DMS53 treated with DMSO at 0.1 percent for 48 hours (cell line): ENCODE results near the gene TRIM24.
"Not testable (repeated sequence)": the region's sequence is repeated elsewhere in the genome, so short reads cannot be mapped to it uniquely, and the experiment has no call there.

Experiments used
- DNase-seq: peaks from one replicate; lab custom pipeline; 2025; ENCODE audit not compliant: unreplicated experiment; lab: John Stamatoyannopoulos, UW

The TRIM24 gene

DNA sequence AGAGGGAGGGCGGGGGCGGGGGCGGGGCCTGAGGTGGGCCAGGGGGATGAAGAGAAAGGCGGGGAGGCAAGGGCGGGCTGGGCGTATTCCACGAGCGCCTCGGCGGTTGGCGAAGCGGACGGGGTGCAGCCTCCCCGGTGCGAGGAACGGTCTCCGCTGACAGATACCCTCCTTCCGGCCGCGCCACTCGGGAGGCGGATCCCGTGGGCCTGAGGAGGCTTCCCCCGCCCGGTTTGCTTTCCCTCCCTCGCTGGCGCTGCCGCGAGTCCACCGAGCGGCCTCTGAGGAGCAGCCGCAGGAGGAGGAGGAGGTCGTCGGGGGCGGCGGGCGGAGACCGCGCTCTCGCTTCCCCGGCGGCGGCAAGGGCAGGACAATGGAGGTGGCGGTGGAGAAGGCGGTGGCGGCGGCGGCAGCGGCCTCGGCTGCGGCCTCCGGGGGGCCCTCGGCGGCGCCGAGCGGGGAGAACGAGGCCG lies at the start of gene TRIM24:
TRIM24 (plus strand) TSS at position 84 of the 473 bp plus-strand sequence; CDS start at position 374, 290 bp downstream.
- peak; percentile 99 for DNase-seq

DNA sequence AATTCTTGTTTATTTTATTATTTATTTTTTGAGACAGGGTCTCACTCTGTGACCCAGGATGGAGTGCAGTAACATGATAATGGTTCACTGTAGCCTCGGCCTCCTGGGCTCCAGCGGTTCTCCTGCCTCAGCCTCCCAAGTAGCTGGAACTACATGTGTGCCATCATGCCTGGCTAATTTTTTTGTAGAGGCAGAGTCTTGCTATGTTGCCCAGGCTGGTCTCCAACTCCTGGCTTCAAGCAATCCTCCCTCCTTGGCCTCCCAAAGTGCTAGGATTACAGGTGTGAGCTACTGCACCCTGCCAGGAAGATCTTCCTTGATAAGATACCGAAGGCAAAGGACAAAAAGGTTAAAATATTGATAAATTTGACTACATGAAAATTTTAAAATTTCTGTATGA lies 48.0 kb upstream of the TRIM24 start:
- not testable (repeated sequence) for DNase-seq

DNA sequence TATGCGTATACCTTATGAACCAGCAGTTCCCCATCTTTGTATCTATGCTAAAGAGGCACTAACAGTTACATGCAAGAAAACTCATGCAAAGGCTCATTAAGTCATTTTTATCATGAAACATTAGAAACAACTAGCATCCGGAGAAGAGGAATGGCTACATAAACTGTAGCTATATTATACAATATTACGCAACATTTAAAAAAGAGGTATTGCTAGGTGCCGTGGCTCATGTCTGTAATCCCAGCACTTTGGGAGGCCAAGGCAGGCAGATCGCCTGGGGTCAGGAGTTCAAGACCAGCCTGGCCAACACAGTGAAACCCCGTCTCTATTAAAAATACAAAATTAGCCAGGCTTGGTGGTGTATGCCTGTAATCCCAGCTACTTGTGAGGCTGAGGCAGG lies 47.1 kb upstream of the TRIM24 start:
- DNase-seq: not testable (repeated sequence)

DNA sequence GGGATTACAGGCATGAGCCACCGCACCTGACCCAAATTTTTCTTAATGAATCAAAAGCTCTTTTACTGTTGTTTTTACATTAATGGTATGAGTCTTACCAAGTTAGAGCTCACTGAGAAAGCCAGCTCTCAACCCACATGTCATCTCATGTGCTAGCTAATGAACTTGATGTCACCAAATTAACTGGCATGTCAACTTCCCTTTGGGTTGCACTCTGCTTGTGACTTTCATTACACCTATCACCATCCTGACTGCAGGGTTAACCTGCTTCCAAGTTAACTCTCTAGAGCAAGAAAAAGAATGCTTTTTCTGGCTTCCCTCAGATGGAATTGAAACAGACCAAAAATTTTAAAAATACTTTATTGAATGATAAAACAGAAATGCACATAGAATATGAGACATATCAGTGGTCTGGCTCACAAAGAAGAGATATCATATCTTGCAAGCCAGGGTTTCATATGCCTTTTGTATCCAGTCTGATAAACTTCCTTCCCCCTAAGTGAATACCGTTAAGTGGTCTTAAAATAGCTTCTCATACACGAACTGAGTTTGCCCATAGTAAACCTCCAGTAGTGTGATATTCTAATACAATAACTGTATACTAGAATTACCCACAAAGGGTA lies 42.9 kb upstream of the TRIM24 start:
- no peak for DNase-seq

DNA sequence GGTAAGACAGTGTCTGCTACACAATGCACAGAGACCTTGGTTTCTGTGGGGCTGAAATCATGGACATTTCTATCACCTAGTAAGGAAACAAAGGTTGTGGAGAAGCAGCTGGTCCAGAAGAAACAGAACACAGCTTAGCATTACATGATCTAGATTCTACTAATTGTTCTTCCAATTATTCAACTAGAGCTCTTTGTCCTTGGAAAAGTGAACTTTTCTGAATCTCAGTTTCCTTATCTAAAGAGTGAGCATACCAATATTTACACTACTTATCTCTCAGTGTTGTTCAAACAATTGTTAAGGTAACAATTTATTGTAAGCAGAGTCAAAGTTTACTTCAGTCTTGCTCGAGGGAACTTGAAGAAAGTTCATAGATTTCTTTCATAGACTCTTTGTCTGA lies 42.3 kb upstream of the TRIM24 start:
- no peak for DNase-seq

DNA sequence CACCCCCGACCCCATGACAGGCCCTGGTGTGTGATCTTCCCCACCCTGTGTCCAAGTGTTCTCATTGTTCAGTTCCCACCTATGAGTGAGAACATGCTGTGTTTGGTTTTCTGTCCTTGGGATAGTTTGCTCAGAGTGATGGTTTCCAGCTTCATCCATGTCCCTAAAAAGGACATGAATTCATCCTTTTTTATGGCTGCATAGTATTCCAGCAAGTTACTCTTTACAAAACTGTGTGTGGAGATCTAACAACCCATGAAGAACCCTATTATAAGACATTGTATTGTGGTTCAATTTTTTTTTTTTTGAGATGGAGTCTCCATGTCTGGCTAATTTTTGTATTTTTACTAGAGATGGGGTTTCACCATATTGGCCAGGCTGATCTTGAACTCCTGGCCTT lies 41.7 kb upstream of the TRIM24 start:
- DNase-seq: not testable (repeated sequence)

DNA sequence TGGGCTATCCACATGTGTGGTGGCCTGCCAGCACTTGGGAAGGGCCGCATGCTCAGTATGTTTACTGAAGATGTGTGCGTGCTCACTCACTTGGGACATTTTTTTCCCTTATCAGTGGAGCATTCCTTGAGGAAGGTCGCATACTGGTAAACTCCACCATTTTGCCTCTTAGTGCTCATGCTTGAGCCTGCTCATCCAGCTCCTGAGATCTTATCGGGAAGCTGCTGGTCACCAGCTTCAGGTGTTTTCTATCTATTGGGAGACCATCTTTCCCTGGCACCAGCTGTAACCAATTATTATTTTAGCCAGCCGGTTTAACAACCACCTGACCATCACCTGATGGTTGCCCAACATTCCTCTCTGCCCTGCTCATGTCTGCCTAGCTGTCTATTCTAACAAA lies 35.0 kb upstream of the TRIM24 start:
- no peak for DNase-seq

DNA sequence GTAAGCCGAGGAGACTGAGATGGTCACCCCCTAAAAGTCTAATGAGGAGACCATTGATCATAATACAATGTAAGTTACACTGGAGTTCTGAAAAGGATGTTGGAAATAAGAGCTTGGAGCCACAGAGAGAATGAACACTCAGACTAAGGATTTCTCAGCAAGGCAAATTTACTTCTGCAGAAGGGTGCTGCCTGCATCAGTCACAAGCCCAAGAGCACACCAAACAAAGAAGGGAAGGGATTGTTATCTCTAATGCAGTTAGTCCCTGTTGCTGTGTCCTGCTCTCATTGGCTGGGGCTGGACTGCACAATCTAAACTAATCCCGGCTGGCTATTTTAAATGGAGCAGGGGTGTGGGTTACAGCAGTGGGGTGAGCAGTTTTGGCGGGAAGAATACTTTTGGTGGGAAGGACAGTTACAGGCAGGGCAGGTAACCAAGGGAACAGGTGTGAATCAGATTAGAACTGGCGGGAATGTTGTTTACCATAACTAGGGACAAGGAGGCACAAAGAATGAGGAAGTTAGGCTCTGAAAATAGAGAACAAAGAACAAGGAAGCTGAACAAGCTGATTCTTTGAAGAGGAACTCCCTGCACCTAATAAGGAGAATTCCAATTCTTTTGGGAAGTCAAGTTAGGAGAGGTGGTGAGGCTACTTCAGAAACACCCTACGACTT lies 30.3 kb upstream of the TRIM24 start:
- DNase-seq: peak; percentile 14

DNA sequence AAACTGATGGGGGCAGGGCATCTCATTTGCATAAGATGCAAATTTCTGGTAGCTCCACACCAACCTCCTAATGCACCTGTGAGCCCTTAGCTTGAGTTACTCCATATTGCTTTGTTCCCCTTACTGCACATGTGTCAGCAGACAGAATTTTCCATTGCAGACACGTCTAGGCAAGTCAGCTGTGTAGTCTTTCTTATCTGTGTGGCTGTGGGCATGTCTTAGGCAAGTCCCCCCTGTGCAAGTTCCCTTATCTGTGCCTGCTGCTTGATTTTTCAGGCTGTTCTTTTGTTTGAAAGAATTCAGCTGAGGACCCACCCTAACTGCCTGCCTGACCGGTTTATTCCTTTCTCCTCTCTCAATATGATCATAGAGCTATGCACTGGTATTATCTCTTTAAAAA lies 28.5 kb upstream of the TRIM24 start:
- no peak for DNase-seq

DNA sequence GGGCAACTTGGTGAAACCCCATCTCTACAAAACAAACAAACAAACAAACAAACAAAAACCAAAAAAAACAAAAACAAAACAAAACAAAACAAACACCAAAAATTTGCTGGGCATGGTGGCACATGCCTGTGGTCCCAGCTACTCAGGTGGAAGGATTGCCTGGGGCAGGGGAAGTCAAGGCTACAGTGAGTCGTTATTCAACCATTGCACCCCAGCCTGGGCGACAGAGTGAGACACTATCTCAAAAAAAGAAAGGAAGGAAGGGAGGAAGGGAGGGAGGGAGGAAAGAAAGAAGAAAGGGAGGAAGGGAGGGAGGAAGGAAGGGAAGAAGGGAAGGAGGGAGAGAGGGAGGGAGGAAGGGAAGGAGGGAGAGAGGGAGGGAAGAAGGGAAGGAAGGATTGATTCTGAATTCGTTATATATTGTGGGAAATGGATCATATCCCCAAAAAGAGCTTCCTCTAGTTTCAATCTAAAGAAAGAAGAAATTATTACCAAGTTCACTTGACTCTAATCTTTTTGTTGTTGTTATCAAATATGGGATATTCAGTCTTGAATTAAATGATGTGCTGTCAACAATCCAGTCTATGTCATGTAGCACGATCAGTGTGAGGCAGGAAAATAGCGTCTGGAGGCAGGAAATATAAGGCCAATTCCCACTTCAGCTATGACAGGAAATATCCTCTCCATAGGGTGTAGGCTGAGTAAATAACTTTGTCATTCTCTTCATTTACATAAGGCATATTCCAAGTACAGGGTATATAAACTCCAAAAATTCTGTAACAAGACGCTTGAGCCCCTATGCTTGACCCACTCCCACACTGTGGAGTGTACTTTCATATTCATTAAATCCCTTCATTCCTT lies 26.2 kb upstream of the TRIM24 start:
- peak; percentile 39 for DNase-seq

DNA sequence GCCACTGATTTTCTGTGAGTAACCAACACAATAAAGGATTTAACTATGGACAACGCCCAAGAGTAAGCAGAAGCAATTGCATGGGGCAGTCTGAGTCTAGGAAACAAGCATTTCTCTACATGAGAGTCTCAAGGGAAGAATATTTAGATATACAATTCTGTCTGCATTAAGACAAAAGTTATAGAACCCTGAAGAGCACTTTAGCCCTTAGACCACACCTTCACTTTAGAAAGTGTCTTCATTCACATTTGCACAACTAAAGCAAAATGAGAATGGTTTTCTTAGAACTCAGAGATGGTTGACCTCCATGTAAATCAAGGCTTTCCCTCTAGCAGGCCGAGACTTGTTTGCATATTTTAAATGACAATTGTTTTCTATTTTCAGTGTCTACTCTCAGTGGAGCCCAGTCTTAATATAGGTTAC lies 25.5 kb upstream of the TRIM24 start:
- no peak for DNase-seq

DNA sequence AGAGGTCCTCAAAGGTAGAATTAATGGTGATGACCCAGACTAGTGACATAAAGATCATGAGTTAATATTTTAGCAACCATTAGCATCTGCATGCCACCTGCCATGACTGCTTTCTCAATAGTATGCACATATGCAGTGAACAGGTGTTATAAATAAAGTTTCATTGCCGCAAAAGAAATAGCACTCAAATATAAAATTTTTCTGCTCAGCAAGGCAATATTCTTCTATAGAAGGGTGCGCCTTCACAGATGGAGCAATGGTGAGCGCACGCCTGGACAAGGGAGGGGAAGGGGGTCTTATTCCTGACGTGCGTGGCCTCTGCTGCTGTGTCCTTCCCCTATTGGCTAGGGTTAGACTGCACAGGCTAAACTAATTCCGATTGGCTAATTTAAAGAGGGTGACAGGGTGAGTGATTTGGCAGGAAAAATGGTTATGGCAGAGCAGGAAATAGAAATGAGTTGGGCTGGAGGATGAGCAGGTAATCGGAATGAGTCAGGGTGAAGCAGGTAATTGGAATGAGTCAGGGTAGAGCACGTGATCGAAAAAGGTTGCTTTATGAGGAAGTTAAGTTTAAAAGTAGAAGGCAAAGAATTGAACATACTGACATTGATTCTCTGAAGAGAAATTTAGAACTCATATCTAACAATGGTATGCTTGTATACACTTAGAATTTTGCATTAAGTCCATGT lies 24.7 kb upstream of the TRIM24 start:
- peak; percentile 43 for DNase-seq

DNA sequence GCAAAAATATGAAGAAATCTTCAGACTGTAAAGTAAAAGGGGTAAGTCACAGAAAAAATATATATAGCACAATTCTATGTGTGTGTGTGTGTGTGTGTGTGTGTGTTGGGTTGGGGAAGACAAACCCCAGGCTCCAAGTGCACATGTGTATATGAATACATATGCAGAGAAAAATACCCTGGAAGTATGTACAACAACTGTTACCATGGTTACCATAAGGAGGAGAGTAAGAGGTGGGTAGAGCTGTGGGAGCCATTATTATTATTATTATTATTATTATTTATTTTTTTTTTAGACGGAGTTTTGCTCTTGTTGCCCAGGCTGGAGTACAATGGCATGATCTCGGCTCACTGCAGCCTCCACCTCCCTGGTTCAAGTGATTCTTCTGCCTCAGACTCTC lies 23.7 kb upstream of the TRIM24 start:
- DNase-seq: no peak

DNA sequence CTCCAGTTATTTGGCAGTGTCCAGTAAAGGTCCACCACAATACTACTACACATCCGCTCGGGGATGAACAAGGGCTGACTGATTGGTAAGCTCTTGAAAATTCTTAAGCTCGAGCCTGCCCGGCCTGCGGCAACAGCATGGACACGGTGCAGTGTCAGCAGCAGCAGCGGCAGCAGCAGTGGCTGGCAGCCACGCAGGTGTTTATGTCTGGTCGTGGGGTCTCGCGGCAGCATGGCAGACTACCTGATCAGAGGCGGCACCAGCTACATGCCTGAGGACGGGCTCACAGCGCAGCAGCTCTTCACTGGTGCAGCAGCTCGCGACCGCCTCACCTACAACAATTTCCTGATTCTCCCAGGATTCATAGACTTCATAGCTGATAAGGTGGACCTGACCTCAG lies 19.6 kb upstream of the TRIM24 start:
- DNase-seq: no peak

DNA sequence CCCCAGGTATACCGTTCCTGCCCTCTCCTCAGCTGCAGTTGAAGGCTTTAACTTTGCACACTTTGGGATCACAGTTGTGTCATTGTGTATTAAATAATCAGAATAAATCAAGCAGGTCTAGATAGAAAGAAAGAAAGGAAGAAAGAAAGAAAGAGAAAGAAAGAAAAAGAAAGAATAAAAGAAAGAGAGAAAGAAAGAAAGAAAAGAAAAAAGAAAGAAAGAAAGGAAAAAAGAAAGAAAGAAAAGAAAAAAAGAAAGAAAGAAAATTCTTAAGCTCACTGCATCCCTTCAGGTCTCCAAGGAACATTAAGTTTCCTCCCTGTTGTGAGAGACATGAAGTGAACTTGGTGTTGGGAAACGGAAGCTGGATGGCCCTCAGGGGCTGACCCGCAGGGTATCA lies 17.2 kb upstream of the TRIM24 start:
- no peak for DNase-seq

DNA sequence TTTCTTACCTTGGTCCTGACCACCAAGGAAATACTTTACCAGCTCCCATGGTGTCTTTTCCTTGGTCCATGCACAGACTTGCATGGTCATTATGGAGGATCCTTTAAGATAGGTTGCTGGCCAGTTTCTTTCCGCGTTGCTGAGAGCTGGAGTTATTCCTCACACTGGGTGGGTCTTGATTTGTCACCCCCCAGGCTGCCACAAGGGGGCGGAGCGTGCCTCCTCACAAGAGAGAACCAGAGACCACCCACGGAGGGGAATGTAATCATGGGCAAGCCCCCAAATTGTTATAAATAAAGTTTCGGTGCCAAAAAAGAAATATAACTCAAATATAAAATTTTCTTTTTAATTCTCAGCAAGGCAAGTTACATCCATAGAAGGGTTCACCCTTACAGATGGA lies 10.5 kb upstream of the TRIM24 start:
- DNase-seq: no peak

DNA sequence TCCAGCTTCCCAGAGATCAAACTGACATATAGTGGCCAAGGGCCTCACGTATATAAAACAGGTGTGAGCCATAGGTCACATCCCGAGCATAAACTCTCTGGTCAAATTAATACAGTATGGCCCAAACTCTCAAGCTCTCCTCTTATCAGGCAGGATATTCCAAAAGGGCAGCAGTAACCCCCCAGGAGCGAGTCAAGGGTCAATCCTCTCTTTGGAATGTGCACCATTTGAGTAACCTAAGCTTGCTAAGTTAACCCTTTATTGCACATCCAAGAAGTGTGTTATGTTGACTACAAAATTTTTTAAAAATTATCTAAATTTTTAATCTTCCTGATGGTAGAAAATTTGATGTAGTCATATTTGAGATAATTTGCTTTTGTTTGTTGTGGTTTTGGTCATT lies 4.5 kb upstream of the TRIM24 start:
- DNase-seq: no peak

DNA sequence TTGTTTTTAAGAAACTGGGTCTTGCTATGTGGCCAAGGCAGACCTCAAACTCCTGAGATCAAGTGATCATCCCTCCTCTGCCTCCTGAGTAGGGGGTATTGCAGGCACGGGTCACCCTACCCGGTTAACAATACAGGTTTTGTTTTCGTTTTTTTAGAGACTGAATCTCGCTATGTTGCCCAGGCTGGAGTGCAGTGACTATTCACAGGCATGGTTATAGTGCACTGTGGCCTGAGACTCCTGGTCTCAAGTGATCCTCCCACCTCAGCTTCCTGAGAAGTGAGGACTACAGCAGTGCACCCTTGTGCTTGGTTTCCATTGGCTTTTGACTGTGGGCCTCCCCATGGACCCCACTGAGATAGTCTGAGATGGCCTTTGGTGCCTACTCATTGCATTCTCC lies 3.8 kb upstream of the TRIM24 start:
- no peak for DNase-seq

DNA sequence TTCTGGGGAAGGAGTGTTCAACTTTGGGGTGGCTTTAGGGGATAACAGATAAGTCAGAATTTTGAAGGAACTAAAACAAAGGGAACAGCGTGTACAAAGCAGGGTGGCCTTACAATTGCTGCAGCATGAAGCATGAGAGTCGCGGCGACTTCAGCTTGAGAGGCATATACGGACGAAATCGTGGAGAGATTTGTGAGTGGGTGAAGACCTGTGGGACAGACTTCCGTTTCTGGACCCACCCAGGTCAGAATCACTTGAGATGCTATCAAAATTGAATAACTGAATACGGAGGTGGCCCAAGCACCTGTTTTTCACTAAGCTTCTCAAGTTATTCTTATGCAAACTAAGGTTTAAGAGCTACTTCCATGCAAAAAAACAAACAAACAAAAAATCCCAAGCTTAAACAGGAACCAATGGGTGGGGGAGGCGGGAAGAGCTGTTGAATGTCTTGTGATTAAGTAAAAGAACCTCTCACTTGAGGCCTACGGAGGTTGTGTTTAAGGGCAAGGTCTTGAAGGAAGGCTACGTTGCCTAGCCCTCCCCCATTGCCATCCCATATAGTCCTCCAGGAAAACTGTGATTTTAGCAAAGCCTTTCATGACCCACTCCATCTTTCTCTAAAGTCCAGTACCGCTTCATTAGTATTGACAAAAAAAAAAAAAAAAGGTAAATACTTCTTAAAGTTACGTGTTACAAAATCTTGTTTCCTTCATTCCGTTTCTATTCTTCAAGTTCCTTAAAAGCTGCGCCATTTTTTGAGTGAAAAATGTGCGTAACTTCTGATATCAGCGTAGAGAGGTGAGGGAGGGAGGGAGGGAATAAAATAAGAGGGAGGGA lies 1.3 kb upstream of the TRIM24 start:
- DNase-seq: no peak

DNA sequence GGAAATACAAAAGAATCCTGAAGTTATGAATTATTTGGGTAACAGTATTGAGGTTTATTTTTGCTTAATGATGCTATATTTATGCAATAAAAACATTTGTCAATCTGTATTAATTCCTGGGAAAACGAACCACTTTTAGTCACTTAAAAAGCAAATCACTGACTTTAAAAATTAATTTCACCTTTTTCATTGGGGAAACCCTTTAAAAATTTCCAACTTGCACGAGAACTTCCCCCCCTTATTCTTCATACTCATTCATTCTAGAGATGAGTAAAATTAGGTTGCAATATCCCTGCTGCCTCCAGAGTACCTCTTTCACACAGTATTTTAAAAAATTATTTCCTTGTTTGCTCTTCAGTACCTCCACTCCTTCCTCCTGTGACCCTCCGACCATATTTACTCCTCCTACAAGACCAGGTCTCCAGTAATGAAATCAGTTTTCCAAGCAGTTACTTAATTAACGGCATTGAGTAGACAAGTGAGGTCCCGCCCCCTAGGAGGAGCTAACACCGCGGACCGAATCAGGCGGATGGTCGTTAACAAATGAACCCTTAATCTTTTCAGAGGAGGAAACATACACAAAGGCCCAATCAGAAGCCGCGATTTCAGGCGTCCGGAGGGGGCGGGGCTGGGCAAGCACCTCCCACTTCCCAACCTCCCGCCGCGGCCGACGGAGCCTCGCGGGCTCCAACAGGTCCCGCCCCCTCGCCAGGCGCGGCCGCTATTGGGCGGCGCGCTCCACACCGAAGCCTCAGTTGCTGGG lies 465 bp upstream of the TRIM24 start:
- peak; percentile 99 for DNase-seq
